ENCODE data around the gene FANK1. TPM values are rescaled to one million over a fixed set of nuclear protein-coding genes. Genes with fewer than 3 reads are reported as not detected.
"Not testable (repeated sequence)": the region's sequence is repeated elsewhere in the genome, so short reads cannot be mapped to it uniquely, and the experiment has no call there.

FANK1 gene
- total RNA-seq, 1 donor, result 0.21 TPM

DNA sequence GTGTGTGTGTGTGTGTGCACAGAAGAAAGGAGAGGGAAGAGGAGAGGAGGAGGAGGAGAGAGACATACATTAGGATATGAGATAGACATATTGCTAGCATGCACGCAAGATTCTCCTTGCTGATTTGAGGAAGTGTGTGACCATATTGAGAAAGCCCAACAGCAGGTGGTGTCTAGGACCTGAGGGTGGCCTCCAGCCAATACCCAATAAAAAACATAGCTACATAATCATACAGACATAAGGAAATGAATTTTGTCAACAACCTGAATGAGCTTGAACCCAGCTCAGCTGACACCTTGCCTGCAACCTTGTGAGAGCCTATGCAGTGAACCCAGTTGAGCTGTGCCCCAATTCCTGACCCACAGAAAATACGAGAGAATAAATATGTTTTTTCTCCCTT lies 11.2 kb downstream of the FANK1 start:
- H3K4me1 ChIP-seq (ENCODE audit: insufficient read depth, low read length); H3K27me3 ChIP-seq (ENCODE audit: insufficient read depth, low read length); H3K4me3 ChIP-seq (ENCODE audit: low read length); H3K9me3 ChIP-seq (ENCODE audit: low read depth, low read length): not testable (repeated sequence)

DNA sequence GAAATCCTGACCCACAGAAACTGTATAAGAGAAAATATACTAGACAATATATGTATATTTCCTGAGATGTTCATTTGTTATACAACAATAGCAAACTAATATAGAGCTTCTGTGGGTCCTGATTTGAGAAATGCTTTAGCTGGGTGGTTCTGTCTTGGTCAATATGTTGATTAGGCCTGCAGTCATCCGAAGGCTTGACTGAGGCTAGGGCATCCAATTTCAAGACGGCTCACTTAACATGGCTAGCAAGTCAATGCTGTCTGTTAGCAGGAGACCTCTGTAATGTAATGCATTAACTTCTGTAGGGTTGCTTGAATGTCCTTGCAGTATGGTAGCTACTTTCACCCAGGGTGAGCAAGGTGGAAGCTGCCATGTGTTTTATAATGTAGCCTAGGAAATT lies 12.4 kb downstream of the FANK1 start:
- not testable (repeated sequence) for H3K9me3 ChIP-seq (ENCODE audit: low read depth, low read length); H3K27me3 ChIP-seq (ENCODE audit: insufficient read depth, low read length); H3K4me1 ChIP-seq (ENCODE audit: insufficient read depth, low read length); H3K4me3 ChIP-seq (ENCODE audit: low read length)

DNA sequence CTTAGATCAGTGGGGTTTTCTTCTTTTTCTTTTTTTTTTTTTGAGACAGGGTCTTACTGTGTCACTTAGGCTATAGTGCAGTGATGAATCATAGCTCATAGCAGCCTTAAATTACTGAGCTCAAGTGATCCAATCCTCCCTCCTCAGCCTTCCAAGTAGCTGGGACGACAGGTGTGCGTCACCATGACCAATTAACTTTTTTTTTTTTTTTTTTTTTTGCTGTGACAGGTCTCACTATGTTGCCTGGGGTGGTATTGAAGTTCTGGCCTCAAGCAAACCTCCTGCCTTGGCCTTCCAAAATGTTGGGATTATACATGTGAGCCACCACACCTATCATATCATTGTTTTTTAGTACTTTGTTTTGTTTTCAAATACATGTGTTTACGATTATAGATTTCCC lies 13.1 kb downstream of the FANK1 start:
- not testable (repeated sequence) for H3K4me3 ChIP-seq (ENCODE audit: low read length); H3K27me3 ChIP-seq (ENCODE audit: insufficient read depth, low read length); H3K9me3 ChIP-seq (ENCODE audit: low read depth, low read length); H3K4me1 ChIP-seq (ENCODE audit: insufficient read depth, low read length)

DNA sequence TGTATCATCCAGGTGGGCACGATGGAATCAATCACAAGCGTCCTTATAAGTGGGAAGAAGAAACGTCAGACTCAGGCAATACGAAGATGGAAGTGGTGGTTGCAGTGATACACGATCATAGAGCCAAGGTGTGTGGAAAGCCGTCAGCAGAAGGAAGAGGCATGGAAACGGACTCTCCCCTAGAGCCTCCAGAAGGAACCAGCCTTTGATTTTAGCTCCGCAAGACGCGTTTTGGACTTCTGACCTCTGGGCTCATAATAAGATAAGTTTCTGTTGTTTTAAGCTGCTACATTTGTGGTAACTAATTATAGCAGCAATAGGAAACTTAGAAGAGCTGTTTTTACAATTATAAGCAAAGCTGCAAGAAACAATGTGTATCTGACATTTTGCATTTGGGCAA lies 14.8 kb downstream of the FANK1 start:
- Histone ChIP-seq H3K27me3 (ENCODE audit: insufficient read depth, low read length) (no peaks in the 10 kb centered on the region), H3K4me1 (ENCODE audit: insufficient read depth, low read length) (no peaks in the 10 kb centered on the region), H3K9me3 (ENCODE audit: low read depth, low read length) (no peaks in the 10 kb centered on the region), H3K4me3 (ENCODE audit: low read length) (no peak overlapping the region)

DNA sequence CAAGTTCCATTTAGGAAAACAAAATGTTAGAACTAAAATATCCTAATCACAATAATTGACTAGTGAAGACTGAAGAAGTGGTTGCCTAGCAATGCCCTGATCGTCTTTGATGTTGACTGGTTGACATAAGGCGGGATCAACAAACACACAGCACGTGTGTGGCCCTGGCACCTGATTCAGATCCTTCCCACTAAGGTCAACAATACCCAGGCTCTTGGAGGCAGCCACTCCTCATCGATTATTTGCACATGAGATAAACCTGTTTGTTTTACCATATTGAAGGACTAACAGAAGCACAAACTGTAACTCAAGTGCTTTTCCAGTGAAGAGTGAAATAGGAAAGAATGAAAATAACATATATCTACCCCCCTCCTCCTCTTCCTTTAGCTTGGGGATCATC lies 15.6 kb downstream of the FANK1 start:
- Histone ChIP-seq H3K27me3 (ENCODE audit: insufficient read depth, low read length) (no peaks in the 10 kb centered on the region), H3K4me3 (ENCODE audit: low read length) (no peak overlapping the region), H3K4me1 (ENCODE audit: insufficient read depth, low read length) (no peaks in the 10 kb centered on the region), H3K9me3 (ENCODE audit: low read depth, low read length) (no peaks in the 10 kb centered on the region)

DNA sequence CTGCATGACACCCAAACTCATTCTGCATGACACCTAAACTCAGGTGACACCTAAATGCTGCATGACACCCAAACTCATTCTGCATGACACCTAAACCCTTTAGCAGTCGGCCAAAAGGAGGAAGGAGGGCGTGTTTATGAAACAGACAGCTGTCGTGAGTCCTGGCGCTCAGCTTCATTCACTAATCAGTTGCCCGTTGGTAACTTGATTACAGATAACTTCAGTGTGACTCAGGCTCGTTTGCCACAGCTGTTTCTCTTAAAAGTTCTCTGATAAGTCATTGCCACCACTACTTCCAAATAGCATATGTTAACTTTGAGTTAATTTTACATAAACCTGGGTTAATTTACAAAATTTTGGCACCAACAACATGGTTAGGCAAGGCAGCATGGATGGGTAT lies 16.9 kb downstream of the FANK1 start:
- H3K4me3 ChIP-seq (ENCODE audit: low read length); H3K27me3 ChIP-seq (ENCODE audit: insufficient read depth, low read length); H3K9me3 ChIP-seq (ENCODE audit: low read depth, low read length); H3K4me1 ChIP-seq (ENCODE audit: insufficient read depth, low read length): not testable (repeated sequence)

DNA sequence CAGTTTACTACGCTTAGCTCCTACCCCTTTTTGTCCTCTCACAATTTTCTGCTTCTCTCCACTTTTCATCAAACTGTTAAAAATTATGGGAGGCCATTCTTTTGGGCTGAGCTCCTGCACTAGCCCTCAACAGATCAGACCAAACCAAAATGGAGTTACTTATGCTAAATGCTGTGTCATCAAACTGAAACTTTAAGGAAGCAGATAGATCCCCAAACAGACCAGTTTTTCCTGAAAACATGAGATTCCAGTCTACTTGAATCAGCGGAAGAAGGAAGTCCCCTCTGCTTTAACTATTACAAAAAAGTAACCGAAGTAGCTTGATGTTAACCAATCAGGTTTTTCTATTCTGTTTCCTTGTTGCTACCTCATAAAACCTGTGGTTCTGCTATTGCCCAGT lies 20.6 kb downstream of the FANK1 start:
- no peaks in the 10 kb centered on the region for H3K9me3 ChIP-seq (ENCODE audit: low read depth, low read length)
- H3K4me3 ChIP-seq (ENCODE audit: low read length), result no peak overlapping the region
- H3K27me3 ChIP-seq (ENCODE audit: insufficient read depth, low read length), result no peaks in the 10 kb centered on the region
- H3K4me1 ChIP-seq (ENCODE audit: insufficient read depth, low read length), result no peaks in the 10 kb centered on the region

DNA sequence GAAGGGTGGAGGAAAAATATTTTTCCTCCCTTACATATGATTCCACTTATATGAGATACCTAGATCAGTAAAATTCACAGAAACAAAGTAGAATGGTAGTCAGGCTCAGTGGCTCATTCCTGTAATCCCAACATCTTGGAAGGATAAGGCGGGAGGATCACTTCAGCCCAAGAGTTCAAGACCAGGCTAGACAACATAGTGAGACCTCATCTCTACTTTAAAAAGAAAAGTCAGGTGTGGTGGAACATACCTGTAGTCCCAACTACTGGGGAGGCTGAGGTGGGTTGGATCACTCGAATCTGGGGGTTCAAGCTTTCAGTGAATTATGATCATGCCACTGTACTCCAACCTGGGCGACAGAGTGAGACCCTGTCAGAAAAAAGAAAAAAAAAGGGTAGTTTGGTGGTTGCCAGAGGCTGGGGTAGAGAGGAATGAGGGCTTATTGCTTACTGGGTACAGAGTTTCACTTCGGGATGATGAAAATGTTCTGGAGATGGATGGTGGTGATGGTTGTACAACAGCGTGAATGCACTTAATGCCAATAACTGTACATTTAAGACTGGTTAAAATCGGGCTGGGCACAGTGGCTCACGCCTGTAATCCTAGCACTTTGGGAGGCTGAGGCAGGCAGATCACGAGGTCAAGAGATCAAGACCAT lies 21.5 kb downstream of the FANK1 start:
- not testable (repeated sequence) for H3K4me3 ChIP-seq (ENCODE audit: low read length); H3K9me3 ChIP-seq (ENCODE audit: low read depth, low read length); H3K27me3 ChIP-seq (ENCODE audit: insufficient read depth, low read length); H3K4me1 ChIP-seq (ENCODE audit: insufficient read depth, low read length)

DNA sequence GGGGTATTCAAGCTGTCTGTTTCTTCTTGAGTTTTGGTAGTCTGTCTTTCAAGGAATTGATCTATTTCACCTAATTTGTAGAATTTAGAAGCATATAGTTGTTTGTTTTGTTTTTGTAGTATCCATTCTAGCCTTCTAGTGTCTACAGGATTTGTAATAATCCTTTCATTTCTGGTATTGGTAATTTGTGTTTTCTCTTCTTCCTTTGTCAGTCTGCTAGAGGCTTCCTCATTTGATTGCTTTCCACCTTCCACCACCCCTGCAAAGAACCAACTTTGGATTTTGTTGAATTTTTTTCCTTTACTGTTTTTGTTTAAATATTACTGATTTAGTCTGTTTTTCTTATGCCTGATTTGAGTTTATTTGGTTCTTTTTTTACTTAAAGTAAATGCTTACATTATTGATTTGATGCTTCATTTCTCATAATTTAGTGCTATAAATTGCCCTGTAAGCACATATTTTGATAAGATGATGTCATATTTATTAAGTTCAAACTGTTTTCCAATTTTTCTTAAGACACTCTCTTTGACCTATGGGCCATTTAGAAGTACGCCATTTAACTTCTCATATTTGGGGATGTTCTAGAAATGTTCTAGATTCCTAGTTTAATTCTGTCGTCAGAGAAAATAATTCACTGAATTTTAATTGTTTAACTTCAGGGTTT lies 25.4 kb downstream of the FANK1 start:
- H3K9me3 ChIP-seq (ENCODE audit: low read depth, low read length); H3K27me3 ChIP-seq (ENCODE audit: insufficient read depth, low read length); H3K4me3 ChIP-seq (ENCODE audit: low read length); H3K4me1 ChIP-seq (ENCODE audit: insufficient read depth, low read length): not testable (repeated sequence)

DNA sequence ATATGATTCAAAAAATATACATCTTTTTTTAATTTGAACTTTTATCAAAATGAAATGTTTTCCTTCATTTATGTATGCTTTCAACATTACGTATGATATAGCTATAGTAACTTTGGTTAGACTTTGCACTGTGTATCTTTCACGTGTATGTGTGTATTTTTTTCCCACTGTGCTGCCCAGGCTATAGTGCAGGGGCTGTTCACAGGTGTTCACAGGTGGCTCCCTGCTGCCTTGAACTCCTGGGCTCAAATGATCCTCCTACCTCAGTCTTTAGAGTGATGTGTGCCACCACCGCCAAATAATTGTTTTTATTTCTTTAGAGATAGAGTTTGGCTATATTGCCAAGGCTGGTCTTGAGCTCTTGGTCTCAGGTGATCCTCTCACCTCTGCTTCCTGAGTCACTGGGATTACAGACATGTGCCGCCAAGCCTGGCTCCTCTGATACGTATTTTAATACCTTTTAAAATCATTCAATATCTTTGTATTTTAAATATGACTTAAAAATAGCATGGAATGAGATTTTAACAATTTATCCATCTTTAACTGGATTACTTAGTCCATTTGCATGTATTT lies 29.0 kb downstream of the FANK1 start:
- no peaks in the 10 kb centered on the region for H3K4me1 ChIP-seq (ENCODE audit: insufficient read depth, low read length)
- H3K4me3 ChIP-seq (ENCODE audit: low read length), result no peak overlapping the region
- H3K27me3 ChIP-seq (ENCODE audit: insufficient read depth, low read length), result no peaks in the 10 kb centered on the region
- H3K9me3 ChIP-seq (ENCODE audit: low read depth, low read length), result no peaks in the 10 kb centered on the region

DNA sequence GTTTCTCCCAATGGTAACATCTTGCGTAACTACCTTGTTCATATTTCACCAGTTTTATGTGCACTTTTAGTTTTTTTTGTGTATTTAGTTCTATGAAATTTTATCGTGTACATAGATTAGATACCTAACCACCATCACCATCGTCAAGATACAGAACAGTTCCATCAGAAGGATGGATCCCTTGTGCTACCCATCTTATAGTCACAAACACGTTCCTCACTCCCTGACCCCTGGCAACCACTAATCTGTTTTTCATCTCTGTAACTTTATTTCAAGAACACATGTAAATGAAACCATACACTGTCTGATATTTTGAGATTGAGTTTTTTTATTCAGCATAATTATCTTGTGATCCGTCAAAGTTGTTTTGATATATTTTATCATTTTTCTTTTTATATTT lies 29.9 kb downstream of the FANK1 start:
- Histone ChIP-seq H3K9me3 (ENCODE audit: low read depth, low read length) (no peaks in the 10 kb centered on the region), H3K4me1 (ENCODE audit: insufficient read depth, low read length) (no peaks in the 10 kb centered on the region), H3K4me3 (ENCODE audit: low read length) (no peak overlapping the region), H3K27me3 (ENCODE audit: insufficient read depth, low read length) (no peaks in the 10 kb centered on the region)

DNA sequence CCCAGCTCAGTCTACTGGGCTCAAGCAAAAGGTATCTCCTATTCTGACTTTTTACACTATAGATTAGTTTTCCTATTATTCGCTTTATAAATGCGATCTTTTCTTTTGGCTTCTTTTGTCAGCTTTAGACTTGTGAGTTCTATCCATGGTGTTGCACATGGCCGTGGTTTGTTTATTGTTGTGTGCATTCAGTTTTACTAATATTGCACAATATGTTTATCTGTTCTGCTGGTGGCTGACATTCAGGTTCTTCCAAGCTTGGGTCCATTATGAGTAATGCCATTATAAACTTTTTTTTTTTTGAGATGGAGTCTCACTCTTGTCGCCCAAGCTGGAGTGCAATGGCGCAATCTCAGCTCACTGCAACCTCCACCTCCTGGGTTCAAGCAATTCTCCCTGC lies 30.9 kb downstream of the FANK1 start:
- not testable (repeated sequence) for H3K9me3 ChIP-seq (ENCODE audit: low read depth, low read length); H3K4me1 ChIP-seq (ENCODE audit: insufficient read depth, low read length); H3K4me3 ChIP-seq (ENCODE audit: low read length); H3K27me3 ChIP-seq (ENCODE audit: insufficient read depth, low read length)

DNA sequence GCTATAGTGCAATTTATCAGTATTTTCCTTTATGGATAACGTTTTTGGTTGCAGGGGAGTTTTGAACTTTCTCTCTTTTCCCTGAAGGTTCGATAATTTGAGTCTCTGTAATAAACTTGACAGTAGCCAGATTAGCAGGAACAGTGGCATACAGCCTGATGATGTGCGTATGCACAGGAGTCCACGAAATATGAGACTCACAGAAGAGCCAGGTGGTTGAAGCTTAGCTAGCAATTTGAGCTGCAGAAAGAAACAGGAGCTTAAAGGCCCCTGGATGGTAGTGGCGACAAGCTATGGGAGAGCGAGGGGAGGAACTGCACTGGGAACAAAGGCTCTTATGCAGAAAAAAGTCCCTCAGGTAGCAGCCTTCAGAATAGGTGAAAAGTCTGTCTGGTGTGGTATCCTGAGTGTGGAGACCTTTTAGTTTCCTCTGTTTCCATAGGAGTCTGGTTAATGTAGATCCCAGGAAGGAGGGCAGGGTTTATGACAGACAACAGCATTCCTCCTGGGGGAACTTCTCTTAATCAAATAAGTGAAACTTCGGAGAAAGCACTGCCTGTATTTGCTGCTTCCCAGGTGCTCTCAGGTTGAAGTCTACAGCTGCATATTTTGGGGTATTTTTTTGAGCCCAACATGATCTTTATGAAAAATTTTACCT lies 32.7 kb downstream of the FANK1 start:
- Histone ChIP-seq H3K4me3 (ENCODE audit: low read length) (no peak overlapping the region), H3K4me1 (ENCODE audit: insufficient read depth, low read length) (no peaks in the 10 kb centered on the region), H3K27me3 (ENCODE audit: insufficient read depth, low read length) (no peaks in the 10 kb centered on the region), H3K9me3 (ENCODE audit: low read depth, low read length) (no peaks in the 10 kb centered on the region)

DNA sequence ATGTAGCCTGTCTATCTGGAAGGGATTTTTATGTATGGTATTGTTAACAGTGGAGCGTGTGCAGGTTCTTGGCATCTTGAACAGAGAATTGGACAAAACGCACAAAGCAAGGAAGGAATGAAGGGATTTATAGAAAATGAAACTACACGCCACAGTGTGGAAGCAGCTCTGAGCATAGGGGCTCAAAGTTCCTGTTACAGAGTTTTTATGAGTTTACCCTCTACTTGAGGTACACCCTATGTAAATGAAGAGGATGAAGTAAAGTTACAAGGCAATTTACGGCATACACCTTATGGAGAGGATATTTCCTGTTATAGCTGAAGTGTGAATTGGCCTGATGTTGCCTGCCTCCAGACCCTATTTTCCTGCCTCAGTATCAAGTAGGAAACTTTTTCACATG lies 33.3 kb downstream of the FANK1 start:
- H3K9me3 ChIP-seq (ENCODE audit: low read depth, low read length), result no peaks in the 10 kb centered on the region
- H3K27me3 ChIP-seq (ENCODE audit: insufficient read depth, low read length), result no peaks in the 10 kb centered on the region
- H3K4me3 ChIP-seq (ENCODE audit: low read length), result no peak overlapping the region
- H3K4me1 ChIP-seq (ENCODE audit: insufficient read depth, low read length), result no peaks in the 10 kb centered on the region

DNA sequence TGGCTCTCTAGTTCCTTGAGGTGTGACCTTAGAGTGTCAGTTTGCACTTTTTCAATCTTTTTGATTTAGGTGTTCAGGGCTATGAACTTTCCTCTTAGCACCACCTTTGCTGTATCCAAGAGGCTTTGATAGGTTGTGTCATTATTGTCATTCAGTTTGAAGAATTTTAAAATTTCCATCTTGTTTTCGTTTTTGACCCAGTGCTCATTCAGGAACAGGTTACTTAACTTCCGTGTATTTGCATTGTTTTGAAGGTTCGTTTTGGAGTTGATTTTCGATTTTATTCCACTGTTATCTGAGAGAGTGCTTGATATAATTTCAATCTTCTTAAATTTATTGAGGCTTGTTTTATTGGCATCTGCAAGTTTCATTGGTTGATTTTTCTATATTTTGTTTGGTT lies 37.3 kb downstream of the FANK1 start:
- Histone ChIP-seq H3K4me1 (ENCODE audit: insufficient read depth, low read length) (no peaks in the 10 kb centered on the region), H3K27me3 (ENCODE audit: insufficient read depth, low read length) (peaks cover 2% of the 10 kb centered on the region), H3K4me3 (ENCODE audit: low read length) (no peak overlapping the region), H3K9me3 (ENCODE audit: low read depth, low read length) (no peaks in the 10 kb centered on the region)

DNA sequence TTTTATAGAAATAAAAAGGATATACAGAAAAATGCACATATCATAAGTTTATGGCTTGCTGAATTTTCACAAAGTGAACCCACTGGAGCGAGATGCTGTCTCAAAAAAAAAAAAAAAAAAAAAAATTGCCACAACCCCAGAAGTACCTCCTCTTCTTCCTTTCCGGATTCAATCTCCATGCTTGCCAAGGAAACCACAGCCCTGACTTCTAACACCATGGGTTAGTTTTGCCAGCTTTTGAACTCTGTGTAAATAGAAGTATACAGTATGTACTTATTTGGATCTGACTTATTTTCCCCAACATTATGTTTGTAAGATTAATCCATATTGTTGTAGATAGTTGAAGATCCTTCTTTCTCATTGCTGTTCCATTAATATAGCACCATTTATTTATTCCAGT lies 40.0 kb downstream of the FANK1 start:
- Histone ChIP-seq H3K27me3 (ENCODE audit: insufficient read depth, low read length) (peaks cover 2% of the 10 kb centered on the region), H3K4me3 (ENCODE audit: low read length) (no peak overlapping the region), H3K9me3 (ENCODE audit: low read depth, low read length) (no peaks in the 10 kb centered on the region), H3K4me1 (ENCODE audit: insufficient read depth, low read length) (no peaks in the 10 kb centered on the region)
